Fibroblast of skin of abdomen (primary cell): ENCODE data around the gene MSTN. TPM values are rescaled to one million over a fixed set of nuclear protein-coding genes. Genes with fewer than 3 reads are reported as not detected.

Experiments used
- DNase-seq: peaks from one replicate; pipeline ENCODE4 v3.0.0-alpha.2; 2013
- polyA plus RNA-seq, 2 experiments: library from polyadenylated mRNA; unstranded; fragments of 120-200 nt; gene quantifications; one replicate each; pipeline ENCODE4 v1.2.1, GENCODE V29; 2013; ENCODE audit not compliant: insufficient read length in 2 of 2

MSTN gene
- 0.18 TPM for polyA plus RNA-seq (2013, experiment 1 of 2; ENCODE audit: insufficient read length)
- 0.10 TPM for polyA plus RNA-seq (2013, experiment 2 of 2; ENCODE audit: insufficient read length)

GRCh38 chr2:190062601-190063000 is at the start of gene MSTN:
Gene MSTN, minus strand, starts transcription at chr2:190062729. Its CDS starts 133 bp downstream, at chr2:190062596.
- no peak for DNase-seq

GRCh38 chr2:190111166-190111565 is 48.6 kb upstream of the MSTN start:
- no peak for DNase-seq

GRCh38 chr2:190110699-190111098 is 48.2 kb upstream of the MSTN start:
- no peak for DNase-seq

GRCh38 chr2:190110131-190110530 is 47.6 kb upstream of the MSTN start:
- peak; percentile 20 for DNase-seq

- DNase-seq = no peak
Measured at GRCh38 chr2:190107409-190107808, 44.9 kb upstream of the MSTN start.

GRCh38 chr2:190106783-190107182 is 44.3 kb upstream of the MSTN start:
- DNase-seq = no peak

- DNase-seq = no peak
Measured at GRCh38 chr2:190105554-190105953, 43.0 kb upstream of the MSTN start.

GRCh38 chr2:190103144-190103543 is 40.6 kb upstream of the MSTN start:
- no peak for DNase-seq

GRCh38 chr2:190099890-190100697 is 37.6 kb upstream of the MSTN start:
- no peak for DNase-seq

- no peak for DNase-seq
Measured at GRCh38 chr2:190098851-190099250, 36.3 kb upstream of the MSTN start.

GRCh38 chr2:190097115-190097514 is 34.6 kb upstream of the MSTN start:
- DNase-seq = no peak

- no peak for DNase-seq
Measured at GRCh38 chr2:190094316-190094871, 31.9 kb upstream of the MSTN start.

- peak; percentile 4 for DNase-seq
Measured at GRCh38 chr2:190093793-190094192, 31.3 kb upstream of the MSTN start.

GRCh38 chr2:190090148-190090547 is 27.6 kb upstream of the MSTN start:
- DNase-seq = no peak

- peak; percentile 61 for DNase-seq
Measured at GRCh38 chr2:190088917-190089316, 26.4 kb upstream of the MSTN start.

GRCh38 chr2:190084704-190085103 is 22.2 kb upstream of the MSTN start:
- no peak for DNase-seq

GRCh38 chr2:190082118-190082517 is 19.6 kb upstream of the MSTN start:
- no peak for DNase-seq

- no peak for DNase-seq
Measured at GRCh38 chr2:190080527-190081049, 18.1 kb upstream of the MSTN start.

- no peak for DNase-seq
Measured at GRCh38 chr2:190079160-190079559, 16.6 kb upstream of the MSTN start.

GRCh38 chr2:190075623-190076022 is 13.1 kb upstream of the MSTN start:
- no peak for DNase-seq

- peak; percentile 66 for DNase-seq
Measured at GRCh38 chr2:190069936-190070696, 7.6 kb upstream of the MSTN start.

- DNase-seq = no peak
Measured at GRCh38 chr2:190068764-190069163, 6.2 kb upstream of the MSTN start.

- DNase-seq = no peak
Measured at GRCh38 chr2:190065839-190066238, 3.3 kb upstream of the MSTN start.
